ENCODE data around the gene WDR44.
"Not testable (repeated sequence)": the region's sequence is repeated elsewhere in the genome, so short reads cannot be mapped to it uniquely, and the experiment has no call there.

Gene WDR44

GRCh38 chrX:118486693-118487092 lies 140.8 kb downstream of the WDR44 start:
- not testable (repeated sequence) for DNase-seq

DNA sequence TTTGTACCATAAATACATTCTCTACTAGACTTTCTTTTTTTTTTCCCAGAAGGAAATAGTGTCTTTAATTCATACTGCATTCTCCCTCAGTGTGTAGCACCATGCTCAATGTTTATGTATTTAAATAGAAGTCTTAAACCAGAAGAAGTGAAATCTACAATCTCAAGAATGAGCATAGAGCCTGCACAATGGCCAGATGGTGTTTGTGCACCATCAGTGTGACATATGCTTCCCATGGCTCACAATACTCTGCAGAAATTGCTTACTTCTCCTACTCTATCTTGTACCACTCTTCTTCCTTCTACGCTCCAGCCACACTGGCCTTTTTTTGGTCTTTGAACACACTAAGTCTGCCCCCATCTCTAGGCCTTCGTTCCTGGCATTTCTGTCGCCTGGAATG lies 147.1 kb downstream of the WDR44 start:
- no peak for DNase-seq

DNA sequence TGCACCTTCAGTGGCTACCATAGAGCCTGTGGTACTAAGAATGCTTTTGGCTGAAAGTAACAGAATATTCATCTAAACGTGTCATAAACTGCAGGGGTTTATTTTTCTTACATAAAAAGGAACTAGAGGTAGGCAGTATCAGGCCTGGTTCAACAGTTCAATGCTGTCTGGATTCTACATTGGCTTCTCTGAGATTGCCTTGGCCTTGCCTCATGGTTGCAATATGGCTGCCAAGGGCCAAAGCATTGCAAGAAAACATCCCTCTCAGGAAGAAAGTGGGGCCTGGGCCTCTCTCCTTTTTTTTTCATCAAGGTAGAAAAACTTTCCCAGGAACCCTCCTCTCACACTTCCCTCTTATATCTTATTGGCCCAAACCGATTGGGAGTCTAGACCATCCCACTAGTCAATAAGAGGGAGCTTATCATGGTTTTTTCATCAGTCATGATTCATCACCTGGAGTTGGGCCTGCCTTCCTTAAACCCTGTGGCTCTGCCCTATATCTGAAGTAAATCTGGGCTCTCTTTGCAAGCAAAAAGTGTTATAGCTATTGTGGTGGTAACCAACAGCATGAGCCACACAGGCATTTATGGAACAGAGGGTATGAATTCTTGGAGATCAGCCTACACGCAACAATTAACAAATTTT lies 147.9 kb downstream of the WDR44 start:
- no peak for DNase-seq

DNA sequence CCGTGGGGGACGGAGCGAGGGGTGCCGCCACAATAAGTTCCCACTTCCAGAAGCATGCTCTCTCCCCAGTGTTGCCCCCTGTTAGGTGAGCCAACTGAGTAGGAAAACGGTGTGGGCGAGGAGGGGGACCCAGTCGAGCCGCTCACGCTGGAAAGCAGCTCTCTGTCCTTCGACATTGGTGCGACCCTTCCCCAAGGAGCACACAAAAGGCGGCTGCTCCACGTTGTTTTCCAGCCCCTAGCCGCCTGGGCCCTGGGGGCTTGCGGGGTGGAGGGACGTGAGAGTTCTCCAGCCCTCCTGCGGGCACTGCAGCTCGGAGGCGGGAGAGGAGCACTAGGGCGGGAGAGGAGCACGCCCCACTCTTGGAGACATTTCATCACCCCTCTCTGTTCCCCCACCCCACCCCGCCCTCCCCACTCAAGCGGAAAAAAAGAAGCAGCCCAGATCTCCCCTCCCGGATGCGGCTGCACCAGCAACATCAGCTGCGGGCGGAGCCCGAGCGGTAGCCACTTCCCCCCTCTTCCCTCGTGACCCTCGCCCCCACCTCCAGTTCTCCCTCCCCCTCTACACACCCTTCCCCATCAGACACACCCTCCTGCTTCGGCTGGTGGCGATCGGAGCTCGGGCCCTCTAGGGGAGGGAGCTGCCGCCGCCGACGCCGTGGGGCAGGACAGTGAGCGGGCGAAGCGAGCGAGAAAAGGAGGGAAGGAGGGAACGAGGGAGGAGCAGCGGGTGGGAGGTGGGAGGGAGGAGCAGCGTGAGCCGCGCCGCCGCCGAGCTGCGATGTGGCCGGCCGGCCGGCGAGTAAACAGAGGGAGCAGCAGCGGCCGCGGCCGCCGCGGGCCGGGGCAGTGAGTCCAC lies 149.4 kb downstream of the WDR44 start, which contains the start of gene DOCK11:
Gene DOCK11, plus strand, starts transcription at position 755 of the 861 bp plus-strand sequence. CDS start 157 bp downstream, outside the sequence.
- DNase-seq: peak; percentile 76

DNA sequence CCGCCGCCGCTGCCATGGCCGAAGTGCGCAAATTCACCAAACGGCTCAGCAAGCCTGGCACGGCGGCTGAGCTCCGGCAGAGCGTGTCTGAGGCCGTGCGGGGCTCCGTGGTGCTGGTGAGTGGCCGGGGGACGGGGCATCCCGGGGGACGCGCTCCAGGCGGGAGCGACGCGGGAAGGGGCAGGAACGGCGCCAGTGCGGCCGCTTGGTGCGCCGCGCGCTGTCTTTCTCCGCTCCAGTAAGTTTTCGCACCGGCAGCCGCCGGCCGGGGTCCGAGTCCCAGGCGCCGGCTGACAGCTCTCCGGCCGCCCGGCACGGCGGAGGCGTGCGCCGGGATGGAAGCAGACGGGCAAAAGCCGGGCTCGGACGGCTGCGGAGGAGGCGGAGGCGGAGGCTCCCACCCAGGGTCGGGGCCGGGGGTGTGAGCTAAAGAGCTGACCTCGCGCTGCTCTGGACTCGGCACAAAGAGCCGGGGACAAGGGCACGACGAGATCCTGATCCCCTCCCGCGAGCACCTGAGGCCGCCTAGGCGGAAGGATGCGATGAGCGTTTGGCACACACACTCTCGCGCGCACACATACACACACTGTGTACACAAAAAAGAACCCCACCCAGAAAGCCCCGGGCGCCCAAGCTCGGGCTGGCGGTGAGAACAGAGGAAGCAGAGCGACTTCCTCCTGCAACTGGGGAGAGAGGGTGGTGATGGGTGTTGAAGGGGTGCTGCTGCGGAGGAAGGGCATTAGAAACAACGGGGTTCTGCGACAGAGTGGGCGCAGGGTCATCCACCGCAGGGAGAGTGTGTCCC lies 150.3 kb downstream of the WDR44 start:
- DNase-seq: peak; percentile 69

- no peak for DNase-seq
Measured at GRCh38 chrX:118496763-118497079, 150.8 kb downstream of the WDR44 start.

GRCh38 chrX:118497180-118497818 lies 151.4 kb downstream of the WDR44 start:
- no peak for DNase-seq

DNA sequence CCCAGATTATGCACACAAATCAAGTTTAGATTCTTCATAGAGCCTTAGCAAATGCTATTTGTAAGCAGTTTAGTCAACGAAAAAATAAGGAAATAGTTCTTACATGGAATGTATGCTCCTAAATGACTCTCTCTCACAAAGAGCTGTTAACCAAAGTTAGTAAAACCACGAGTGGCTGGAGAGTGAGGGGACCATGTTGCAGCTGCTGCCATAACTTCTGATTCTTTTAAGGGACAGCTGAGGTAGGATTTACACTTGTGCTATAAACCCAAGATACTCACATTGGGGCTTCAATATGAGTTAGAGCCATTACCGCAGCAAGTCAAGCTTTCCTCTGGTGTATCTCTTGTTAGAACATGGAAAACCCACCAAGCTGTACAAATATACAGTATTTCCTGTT lies 152.4 kb downstream of the WDR44 start:
- no peak for DNase-seq

DNA sequence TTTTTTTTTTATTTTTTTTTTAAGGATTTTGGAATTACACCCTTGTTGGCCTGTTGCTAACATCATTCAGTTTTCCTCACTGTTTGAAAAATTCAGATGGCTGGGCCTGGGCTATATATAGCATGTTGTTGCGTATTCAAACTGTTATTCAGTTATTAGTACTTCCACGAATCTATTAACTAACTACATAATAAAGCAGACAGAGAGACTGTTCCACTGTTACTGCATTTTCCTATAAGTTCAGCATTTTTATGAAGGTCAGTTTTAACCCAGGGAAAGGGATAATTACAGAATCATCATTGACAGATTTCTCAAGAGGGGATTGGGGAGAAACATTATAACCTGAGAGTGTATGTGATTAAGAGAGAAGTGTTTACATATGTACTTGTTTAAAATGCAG lies 152.8 kb downstream of the WDR44 start:
- no peak for DNase-seq

- DNase-seq: no peak
Measured at GRCh38 chrX:118499295-118499694, 153.4 kb downstream of the WDR44 start.

Data from activated CD8-positive, alpha-beta memory T cell treated with anti-CD3 and anti-CD28 coated beads, Interleukin-2, amount 50 U/mL, for 4 hours (primary cell).